ENCODE measurements around the gene LENEP.

The LENEP gene

DNA sequence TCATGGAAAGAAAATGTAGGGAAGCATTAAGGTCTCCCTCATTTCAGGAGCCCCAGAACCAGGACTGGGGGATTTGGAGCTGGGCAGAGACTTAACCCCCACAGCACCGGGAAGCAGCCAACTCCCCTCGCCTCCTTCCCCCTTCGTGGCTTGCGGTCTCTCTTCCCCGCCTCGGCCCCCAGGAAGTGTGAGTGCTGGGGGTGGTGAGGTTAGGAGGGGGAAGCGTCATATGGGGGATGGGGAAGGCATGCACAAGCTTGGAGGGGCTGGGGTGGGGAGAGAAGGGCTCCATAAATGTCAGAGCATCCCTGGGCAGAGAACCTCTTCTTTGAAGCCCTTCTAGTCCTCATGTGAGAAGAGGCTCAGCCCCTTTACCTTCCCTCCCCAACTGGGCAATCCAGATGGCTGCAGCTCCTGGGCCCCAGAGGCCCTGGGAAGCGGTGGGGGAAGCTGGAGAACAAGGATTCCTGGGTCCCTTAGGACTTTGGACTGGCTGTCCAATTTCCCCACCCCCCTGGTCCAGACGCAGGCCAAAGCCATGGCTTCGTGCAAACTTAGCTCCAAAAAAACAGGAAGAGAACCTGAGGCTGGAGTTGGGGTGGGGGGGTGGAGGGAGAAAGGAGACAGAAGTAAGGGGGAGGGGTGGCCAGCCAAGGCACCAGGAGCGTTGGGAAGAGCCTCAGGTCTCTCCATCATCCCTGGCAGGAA lies 17.0 kb downstream of the LENEP start:
- no peak for DNase-seq (ENCODE audit: low read depth)
- H3K4me3 ChIP-seq (ENCODE audit: low read length) = no peak overlapping the region
- TF ChIP-seq, protein P1, sequence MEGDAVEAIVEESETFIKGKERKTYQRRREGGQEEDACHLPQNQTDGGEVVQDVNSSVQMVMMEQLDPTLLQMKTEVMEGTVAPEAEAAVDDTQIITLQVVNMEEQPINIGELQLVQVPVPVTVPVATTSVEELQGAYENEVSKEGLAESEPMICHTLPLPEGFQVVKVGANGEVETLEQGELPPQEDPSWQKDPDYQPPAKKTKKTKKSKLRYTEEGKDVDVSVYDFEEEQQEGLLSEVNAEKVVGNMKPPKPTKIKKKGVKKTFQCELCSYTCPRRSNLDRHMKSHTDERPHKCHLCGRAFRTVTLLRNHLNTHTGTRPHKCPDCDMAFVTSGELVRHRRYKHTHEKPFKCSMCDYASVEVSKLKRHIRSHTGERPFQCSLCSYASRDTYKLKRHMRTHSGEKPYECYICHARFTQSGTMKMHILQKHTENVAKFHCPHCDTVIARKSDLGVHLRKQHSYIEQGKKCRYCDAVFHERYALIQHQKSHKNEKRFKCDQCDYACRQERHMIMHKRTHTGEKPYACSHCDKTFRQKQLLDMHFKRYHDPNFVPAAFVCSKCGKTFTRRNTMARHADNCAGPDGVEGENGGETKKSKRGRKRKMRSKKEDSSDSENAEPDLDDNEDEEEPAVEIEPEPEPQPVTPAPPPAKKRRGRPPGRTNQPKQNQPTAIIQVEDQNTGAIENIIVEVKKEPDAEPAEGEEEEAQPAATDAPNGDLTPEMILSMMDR (conservative IDR thresholded peaks at IDR 0.05; ENCODE audit: low read depth, low read length) = no peak

DNA sequence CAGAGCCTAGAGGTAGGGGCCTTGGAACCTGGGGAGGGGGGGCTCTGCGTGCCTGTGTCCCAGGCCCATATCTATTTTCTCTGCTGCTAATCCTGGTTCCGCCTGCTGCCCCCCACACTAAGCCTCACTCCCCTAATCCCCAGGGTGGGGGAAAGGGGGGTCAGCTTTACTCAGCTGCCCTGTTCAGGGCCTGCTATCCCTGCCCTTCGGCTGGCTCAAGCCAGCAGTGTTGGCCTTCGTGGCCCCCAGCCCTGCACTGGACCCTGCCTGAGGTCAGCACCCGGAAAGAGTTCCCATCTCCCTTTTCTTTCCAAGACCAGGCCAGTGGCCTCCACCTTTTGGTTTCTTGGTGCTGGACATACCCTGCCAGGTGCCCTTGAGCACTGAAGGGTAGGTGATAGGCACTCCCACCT lies 17.6 kb downstream of the LENEP start:
- TF ChIP-seq, protein P1 (conservative IDR thresholded peaks at IDR 0.05; ENCODE audit: low read depth, low read length) = no peak
- DNase-seq (ENCODE audit: low read depth) = no peak
- H3K4me3 ChIP-seq (ENCODE audit: low read length) = no peak overlapping the region

DNA sequence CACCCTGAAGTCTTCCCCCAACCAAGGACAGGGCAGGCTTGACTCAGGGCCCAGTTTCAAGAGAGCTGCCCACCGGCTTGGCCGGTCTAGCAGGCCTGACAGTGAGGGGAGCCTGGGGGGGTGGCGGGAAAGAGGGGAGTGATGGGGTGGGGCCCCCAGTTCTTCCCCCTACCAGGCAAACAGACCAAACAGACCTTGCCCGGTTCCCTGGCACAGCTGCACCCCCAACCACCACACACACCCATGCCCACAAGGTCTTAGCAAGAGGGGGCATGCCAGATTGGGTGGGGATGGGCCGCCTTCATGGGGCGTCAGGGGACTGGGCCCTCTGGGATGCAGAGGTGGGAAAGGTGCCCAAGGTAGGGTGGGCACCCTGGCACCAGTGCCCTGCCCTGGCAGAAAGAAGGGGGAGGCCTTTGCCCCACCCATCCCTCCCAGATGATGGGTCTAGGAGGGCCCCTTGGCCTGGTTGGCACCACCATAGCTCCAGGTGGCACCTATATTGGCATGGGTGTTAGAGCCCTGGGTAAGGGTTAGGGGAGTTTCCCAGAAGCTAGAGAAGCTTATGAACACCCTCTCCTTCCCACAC lies 18.1 kb downstream of the LENEP start:
- DNase-seq (ENCODE audit: low read depth) = no peak
- TF ChIP-seq, protein P1 (conservative IDR thresholded peaks at IDR 0.05; ENCODE audit: low read depth, low read length) = no peak
- H3K4me3 ChIP-seq (ENCODE audit: low read length) = no peak overlapping the region

DNA sequence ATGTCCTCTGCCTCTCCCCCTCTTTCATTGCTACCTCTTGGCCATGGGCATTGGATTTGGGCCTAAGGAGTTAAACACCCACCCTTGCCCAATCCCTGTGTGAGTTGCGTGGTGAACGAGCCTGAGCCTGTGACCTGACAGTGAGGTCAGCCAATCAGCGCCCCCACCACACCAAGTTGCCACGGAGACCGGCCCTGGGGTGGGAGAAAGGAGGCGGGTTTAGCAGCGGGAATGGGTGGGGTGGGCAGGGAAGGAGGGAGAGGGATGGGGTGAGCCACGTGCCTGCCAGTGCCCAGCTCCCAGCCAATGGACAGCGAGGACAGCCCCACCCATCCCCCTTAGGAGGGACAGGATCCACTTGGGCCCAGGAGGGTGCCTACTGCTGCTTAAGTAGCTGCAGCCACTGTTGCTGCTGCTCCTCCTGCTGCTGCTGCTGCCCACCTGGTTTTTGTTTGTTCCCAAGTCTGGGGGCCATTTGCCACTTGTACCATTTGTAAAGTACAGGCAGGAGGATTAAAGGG lies 18.7 kb downstream of the LENEP start:
- DNase-seq (ENCODE audit: low read depth) = no peak
- no peak overlapping the region for H3K4me3 ChIP-seq (ENCODE audit: low read length)
- TF ChIP-seq, protein P1 (conservative IDR thresholded peaks at IDR 0.05; ENCODE audit: low read depth, low read length) = no peak

DNA sequence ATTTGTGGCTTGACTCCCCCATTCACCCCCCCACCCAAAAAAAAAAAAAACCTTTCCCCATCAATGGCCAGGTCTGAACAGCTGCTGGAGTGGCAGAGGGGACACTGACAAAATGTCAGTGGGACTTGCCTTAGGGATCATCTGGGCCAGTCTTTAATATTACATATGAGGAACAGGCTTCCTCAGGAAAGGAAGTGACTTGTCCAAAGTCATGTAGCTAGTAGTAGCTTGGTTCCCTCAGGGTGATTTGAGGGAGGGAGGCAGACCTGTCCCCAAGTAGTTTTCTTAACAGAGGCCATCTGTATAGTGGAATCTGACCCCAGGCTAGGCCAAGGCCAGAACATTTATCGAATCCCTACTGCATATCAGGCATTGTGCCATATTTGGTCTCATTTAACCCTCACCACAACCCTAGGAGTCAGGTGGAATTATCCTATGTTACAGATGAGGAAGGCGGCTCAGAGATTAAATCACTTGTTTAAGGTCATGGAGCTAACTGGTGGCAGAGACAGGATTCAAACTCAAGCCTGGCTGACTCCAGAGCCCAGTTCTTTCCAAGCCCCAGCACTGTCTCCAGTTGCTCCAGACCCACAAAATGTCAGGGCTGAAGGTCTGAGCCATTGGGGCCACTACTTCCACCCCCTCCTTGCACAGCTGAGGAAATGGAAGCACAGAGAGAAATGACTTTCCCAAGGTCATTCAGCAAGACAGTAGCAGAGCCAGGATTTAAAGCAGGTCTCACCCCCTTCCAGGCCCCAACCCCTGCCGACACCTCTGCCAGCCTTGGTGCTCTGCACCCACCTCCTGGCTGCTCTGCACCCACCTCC lies 19.6 kb downstream of the LENEP start:
- TF ChIP-seq, protein P1 (conservative IDR thresholded peaks at IDR 0.05; ENCODE audit: low read depth, low read length) = no peak
- H3K4me3 ChIP-seq (ENCODE audit: low read length) = no peak overlapping the region
- DNase-seq (ENCODE audit: low read depth) = no peak

DNA sequence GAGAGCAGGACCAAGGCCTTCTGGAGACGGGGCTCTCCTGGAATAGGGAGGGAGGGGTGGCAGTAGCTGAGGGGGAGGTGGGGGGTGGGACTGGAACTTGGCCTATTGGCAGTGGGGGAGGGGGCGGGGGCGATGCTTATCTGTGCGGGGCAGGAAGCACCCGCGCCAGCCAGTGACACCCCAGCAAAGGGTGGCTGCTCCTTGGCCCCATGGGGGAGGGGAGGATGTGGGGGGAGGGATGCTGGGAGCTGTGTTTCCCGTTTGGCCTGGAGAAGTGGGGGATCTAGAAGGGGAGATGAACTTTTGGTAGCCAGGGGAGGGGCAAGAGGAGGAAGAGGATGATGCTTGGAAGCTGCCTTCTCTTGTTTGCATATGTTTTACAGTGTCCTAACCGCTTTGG lies 20.2 kb downstream of the LENEP start:
- H3K4me3 ChIP-seq (ENCODE audit: low read length) = no peak overlapping the region
- no peak for DNase-seq (ENCODE audit: low read depth)
- TF ChIP-seq, protein P1 (conservative IDR thresholded peaks at IDR 0.05; ENCODE audit: low read depth, low read length) = no peak

Data from retinal pigment epithelial cell (primary cell).